HepG2 (cell line): Measurements from ENCODE around the gene ZDHHC19. TPM values are rescaled to one million over a fixed set of nuclear protein-coding genes. Genes with fewer than 3 reads are reported as not detected.

Experiments used
- AKAP8 ChIP-seq: sonication (generic); formaldehyde crosslinking; IDR thresholded peaks from 2 replicates; pipeline ENCODE4 v1.5.1; 2020; ENCODE audit warnings: mild to moderate bottlenecking, missing genetic modification reagents
- HOXA7 ChIP-seq: sonication (generic); formaldehyde crosslinking; IDR thresholded peaks from 2 replicates; pipeline ENCODE4 v1.8.1; 2022; ENCODE audit warnings: mild to moderate bottlenecking, missing genetic modification reagents, moderate library complexity
- MED13 ChIP-seq: sonication (generic); formaldehyde crosslinking; IDR thresholded peaks from 2 replicates; pipeline ENCODE4 v1.5.0; 2020; ENCODE audit warnings: missing genetic modification reagents
- MYNN ChIP-seq: sonication (generic); formaldehyde crosslinking; IDR thresholded peaks from 2 replicates; pipeline ENCODE4 v1.4.0; 2020; ENCODE audit warnings: mild to moderate bottlenecking, low read depth, missing genetic modification reagents
- NAIF1 ChIP-seq: sonication (generic); formaldehyde crosslinking; IDR thresholded peaks from 2 replicates; pipeline ENCODE4 v1.5.0; 2020; ENCODE audit warnings: mild to moderate bottlenecking, missing genetic modification reagents, borderline replicate concordance
- PLRG1 ChIP-seq: fragments of 450-650 bp; conservative IDR thresholded peaks from 2 replicates; pipeline ENCODE4 v1.6.1; 2016
- POGK ChIP-seq: sonication (generic); formaldehyde crosslinking; conservative IDR thresholded peaks from 2 replicates; pipeline ENCODE4 v1.8.0; 2022; ENCODE audit warnings: mild to moderate bottlenecking, moderate library complexity, missing genetic modification reagents
- POLR2G ChIP-seq: fragments of 200-400 bp; formaldehyde crosslinking; IDR thresholded peaks from 2 replicates; pipeline ENCODE4 v1.6.1; 2018; ENCODE audit warnings: mild to moderate bottlenecking, low read depth, low read length, moderate library complexity
- SRSF9 ChIP-seq: fragments of 200-400 bp; formaldehyde crosslinking; IDR thresholded peaks from 2 replicates; pipeline ENCODE4 v1.6.1; 2018; ENCODE audit warnings: borderline replicate concordance, mild to moderate bottlenecking, low read depth, low read length; ENCODE audit not compliant: insufficient read depth, poor library complexity, severe bottlenecking
- ZNF207 ChIP-seq: fragments of 450-650 bp; IDR thresholded peaks from 2 replicates; pipeline ENCODE4 v1.6.1; 2016; ENCODE audit warnings: antibody characterized with exemption, borderline replicate concordance
- ZNF33B ChIP-seq: sonication (generic); formaldehyde crosslinking; IDR thresholded peaks from 2 replicates; pipeline ENCODE4 v1.5.1; 2020; ENCODE audit warnings: mild to moderate bottlenecking, missing genetic modification reagents
- ZNF343 ChIP-seq: sonication (generic); formaldehyde crosslinking; IDR thresholded peaks from 2 replicates; pipeline ENCODE4 v1.4.0; 2020; ENCODE audit warnings: mild to moderate bottlenecking, missing genetic modification reagents
- polyA plus RNA-seq, 8 experiments: library from polyadenylated mRNA; depleted of rRNA in 3 of 8; stranded (reverse) in 7 of 8; unstranded in 1 of 8; fragments of >200 nt; fragmentation: Illumina TruSeq in 4 of 8; extraction: Trizol in 4 of 8; gene quantifications; 2 replicates each; pipeline versions ENCODE4 v1.2.1 to v1.2.3, GENCODE V29; 2011 to 2016; ENCODE audit warnings: low read depth in 4 of 8, missing spikeins in 1 of 8, mixed read lengths in 1 of 8; ENCODE audit not compliant: insufficient read depth in 1 of 8
- total RNA-seq, 5 experiments: library from RNA; depleted of rRNA; stranded (reverse); fragments of >200 nt; fragmentation: Illumina TruSeq; extraction: Trizol; gene quantifications; 2 replicates each; pipeline ENCODE4 v1.2.3, GENCODE V29; 2016; ENCODE audit warnings: low read depth in 1 of 5
- TF ChIP-seq, protein P1 (sequence below): sonication (generic); formaldehyde crosslinking; IDR thresholded peaks from 2 replicates; pipeline ENCODE4 v1.8.1; 2022; ENCODE audit warnings: low read depth, mild to moderate bottlenecking, missing genetic modification reagents
- TF ChIP-seq, protein P2 (sequence below): sonication (generic); formaldehyde crosslinking; IDR thresholded peaks from 2 replicates; pipeline ENCODE4 v1.4.0; 2020; ENCODE audit warnings: missing genetic modification reagents
- TF ChIP-seq, protein P3 (sequence below): sonication (generic); formaldehyde crosslinking; IDR thresholded peaks from 2 replicates; pipeline ENCODE4 v1.8.1; 2023; ENCODE audit warnings: mild to moderate bottlenecking, missing genetic modification reagents

The ZDHHC19 gene
- total and polyA plus RNA-seq, 2 of the 13 experiments (the other 11 are each of a cell fraction or from before 2014, with no cell fraction given), result 0.22 to 0.53 TPM

DNA sequence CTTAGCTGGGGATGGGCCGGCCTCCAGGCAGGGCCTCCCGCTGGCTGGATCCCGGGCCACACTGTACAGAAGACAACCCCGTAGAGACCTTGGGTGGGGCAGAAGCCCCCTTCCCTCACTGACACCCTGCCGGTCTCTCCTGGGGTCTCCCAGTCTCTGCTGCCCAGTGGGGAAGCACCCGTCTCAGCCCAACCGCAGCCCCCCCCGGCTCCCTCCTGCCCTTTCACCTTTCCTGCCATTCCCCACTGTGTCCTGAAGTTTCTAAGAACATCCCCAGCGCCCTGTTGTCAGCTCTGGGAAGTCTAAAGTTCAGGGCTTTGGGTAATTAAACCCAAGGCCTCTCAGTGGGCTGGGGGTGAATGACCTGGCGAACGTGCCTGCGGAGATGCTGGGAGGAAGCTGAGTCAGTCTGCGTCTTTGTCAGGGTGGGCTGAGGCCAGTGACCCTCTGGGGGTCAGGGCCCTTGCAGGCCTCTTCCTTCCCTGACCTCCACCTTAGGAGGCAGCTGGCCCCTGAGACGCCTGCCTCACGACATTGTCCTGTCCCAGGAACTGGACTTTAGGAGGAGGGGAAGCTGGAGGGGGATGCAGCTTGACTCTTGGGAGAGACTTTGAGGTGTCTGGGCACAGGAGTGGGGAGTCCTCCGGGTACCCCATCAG, 3.7 kb upstream of the ZDHHC19 start (continued):
- no peak for TF ChIP-seq MYNN (CRISPR knock-in tag)
- no peak for TF ChIP-seq ZNF207
- TF ChIP-seq, protein P1, sequence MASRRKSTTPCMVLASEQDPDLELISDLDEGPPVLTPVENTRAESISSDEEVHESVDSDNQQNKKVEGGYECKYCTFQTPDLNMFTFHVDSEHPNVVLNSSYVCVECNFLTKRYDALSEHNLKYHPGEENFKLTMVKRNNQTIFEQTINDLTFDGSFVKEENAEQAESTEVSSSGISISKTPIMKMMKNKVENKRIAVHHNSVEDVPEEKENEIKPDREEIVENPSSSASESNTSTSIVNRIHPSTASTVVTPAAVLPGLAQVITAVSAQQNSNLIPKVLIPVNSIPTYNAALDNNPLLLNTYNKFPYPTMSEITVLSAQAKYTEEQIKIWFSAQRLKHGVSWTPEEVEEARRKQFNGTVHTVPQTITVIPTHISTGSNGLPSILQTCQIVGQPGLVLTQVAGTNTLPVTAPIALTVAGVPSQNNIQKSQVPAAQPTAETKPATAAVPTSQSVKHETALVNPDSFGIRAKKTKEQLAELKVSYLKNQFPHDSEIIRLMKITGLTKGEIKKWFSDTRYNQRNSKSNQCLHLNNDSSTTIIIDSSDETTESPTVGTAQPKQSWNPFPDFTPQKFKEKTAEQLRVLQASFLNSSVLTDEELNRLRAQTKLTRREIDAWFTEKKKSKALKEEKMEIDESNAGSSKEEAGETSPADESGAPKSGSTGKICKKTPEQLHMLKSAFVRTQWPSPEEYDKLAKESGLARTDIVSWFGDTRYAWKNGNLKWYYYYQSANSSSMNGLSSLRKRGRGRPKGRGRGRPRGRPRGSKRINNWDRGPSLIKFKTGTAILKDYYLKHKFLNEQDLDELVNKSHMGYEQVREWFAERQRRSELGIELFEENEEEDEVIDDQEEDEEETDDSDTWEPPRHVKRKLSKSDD, result no peak
- no peak for TF ChIP-seq NAIF1 (CRISPR knock-in tag)
- TF ChIP-seq AKAP8 (CRISPR knock-in tag), result 0 out of 2 replicates have a peak, but pooled peaks have one; percentile 63
- no peak for TF ChIP-seq HOXA7 (CRISPR knock-in tag)
- TF ChIP-seq MED13 (CRISPR knock-in tag), result no peak
- no peak for TF ChIP-seq PLRG1
- peak; percentile 67 for TF ChIP-seq POGK (CRISPR knock-in tag)
- TF ChIP-seq ZNF343 (CRISPR knock-in tag), result no peak
- TF ChIP-seq POLR2G, result 0 out of 2 replicates have a peak, but pooled peaks have one; percentile 22
- TF ChIP-seq, protein P2, sequence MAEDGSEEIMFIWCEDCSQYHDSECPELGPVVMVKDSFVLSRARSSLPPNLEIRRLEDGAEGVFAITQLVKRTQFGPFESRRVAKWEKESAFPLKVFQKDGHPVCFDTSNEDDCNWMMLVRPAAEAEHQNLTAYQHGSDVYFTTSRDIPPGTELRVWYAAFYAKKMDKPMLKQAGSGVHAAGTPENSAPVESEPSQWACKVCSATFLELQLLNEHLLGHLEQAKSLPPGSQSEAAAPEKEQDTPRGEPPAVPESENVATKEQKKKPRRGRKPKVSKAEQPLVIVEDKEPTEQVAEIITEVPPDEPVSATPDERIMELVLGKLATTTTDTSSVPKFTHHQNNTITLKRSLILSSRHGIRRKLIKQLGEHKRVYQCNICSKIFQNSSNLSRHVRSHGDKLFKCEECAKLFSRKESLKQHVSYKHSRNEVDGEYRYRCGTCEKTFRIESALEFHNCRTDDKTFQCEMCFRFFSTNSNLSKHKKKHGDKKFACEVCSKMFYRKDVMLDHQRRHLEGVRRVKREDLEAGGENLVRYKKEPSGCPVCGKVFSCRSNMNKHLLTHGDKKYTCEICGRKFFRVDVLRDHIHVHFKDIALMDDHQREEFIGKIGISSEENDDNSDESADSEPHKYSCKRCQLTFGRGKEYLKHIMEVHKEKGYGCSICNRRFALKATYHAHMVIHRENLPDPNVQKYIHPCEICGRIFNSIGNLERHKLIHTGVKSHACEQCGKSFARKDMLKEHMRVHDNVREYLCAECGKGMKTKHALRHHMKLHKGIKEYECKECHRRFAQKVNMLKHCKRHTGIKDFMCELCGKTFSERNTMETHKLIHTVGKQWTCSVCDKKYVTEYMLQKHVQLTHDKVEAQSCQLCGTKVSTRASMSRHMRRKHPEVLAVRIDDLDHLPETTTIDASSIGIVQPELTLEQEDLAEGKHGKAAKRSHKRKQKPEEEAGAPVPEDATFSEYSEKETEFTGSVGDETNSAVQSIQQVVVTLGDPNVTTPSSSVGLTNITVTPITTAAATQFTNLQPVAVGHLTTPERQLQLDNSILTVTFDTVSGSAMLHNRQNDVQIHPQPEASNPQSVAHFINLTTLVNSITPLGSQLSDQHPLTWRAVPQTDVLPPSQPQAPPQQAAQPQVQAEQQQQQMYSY, result no peak
- no peak for TF ChIP-seq SRSF9
- TF ChIP-seq, protein P3, sequence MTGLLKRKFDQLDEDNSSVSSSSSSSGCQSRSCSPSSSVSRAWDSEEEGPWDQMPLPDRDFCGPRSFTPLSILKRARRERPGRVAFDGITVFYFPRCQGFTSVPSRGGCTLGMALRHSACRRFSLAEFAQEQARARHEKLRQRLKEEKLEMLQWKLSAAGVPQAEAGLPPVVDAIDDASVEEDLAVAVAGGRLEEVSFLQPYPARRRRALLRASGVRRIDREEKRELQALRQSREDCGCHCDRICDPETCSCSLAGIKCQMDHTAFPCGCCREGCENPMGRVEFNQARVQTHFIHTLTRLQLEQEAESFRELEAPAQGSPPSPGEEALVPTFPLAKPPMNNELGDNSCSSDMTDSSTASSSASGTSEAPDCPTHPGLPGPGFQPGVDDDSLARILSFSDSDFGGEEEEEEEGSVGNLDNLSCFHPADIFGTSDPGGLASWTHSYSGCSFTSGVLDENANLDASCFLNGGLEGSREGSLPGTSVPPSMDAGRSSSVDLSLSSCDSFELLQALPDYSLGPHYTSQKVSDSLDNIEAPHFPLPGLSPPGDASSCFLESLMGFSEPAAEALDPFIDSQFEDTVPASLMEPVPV, result peak; percentile 76; the same call in 1 of the 2 replicates
- TF ChIP-seq ZNF33B (CRISPR knock-in tag), result peak; percentile 94; the same call in 1 of the 2 replicates
